B cell (primary cell): ENCODE results near the gene MMP24. TPM values are rescaled to one million over a fixed set of nuclear protein-coding genes. Genes with fewer than 3 reads are reported as not detected.

ENCODE experiments used
- ATAC-seq: fragments of 200-7000 bp; cut with Tn5 transposase; one replicate; pipeline ENCODE4 v1.10.0; 2021; ENCODE audit warnings: low read depth, mild to moderate bottlenecking, moderate number of reproducible peaks, moderate library complexity
- CTCF ChIA-PET: fragments of 350-600 bp; sonication (Branson Sonifier 250); formaldehyde crosslinking; loops from one replicate; lab custom pipeline; 2021; ENCODE audit warnings: antibody characterized with exemption, inconsistent platforms; lab: Charles Lee
- POLR2A ChIA-PET: fragments of 350-600 bp; sonication (Branson Sonifier 250); formaldehyde crosslinking; loops from one replicate; lab custom pipeline; 2021; ENCODE audit warnings: antibody characterized with exemption; lab: Charles Lee
- DNase-seq: peaks from one replicate; pipeline ENCODE4 v3.0.0; 2013
- H2AFZ ChIP-seq: 2 replicates; pipeline ENCODE4 v1.6.1; 2012; ENCODE audit warnings: mild to moderate bottlenecking, low read depth, low read length; ENCODE audit not compliant: insufficient read depth, poor library complexity, severe bottlenecking
- H3K27ac ChIP-seq, 2 donors: 1 replicate in 1 of 2; 2 replicates in 1 of 2; pipeline ENCODE4 v1.5.1; 2012 to 2013; ENCODE audit warnings: low read length in 2 of 2, mild to moderate bottlenecking in 2 of 2, moderate library complexity in 1 of 2
- H3K27me3 ChIP-seq, 4 experiments: fragments of 200-600 bp in 1 of 4; sonication (generic) in 1 of 4; replicated peaks in 1 of 4; 1 replicate in 2 of 4; 2 replicates in 2 of 4; pipeline versions ENCODE4 v1.6.1 to v1.7.0; 2013 to 2016; ENCODE audit warnings: low read length in 3 of 4, mild to moderate bottlenecking in 2 of 4, mixed read lengths in 1 of 4, moderate library complexity in 1 of 4; ENCODE audit not compliant: insufficient read depth in 4 of 4, control insufficient read depth in 3 of 4; ENCODE audit errors: control extremely low read depth in 1 of 4
- H3K36me3 ChIP-seq, 2 experiments: replicated peaks in 1 of 2; 1 replicate in 1 of 2; 2 replicates in 1 of 2; pipeline versions ENCODE4 v1.6.1 to v1.7.1; 2013; ENCODE audit warnings: low read length in 1 of 2; ENCODE audit not compliant: insufficient read depth in 2 of 2, control insufficient read depth in 1 of 2; ENCODE audit errors: control extremely low read depth in 1 of 2, extremely low read depth in 1 of 2
- H3K4me1 ChIP-seq, 2 donors: fragments of 200-600 bp in 1 of 2; sonication (generic) in 1 of 2; 1 replicate in 1 of 2; 2 replicates in 1 of 2; pipeline versions ENCODE4 v1.5.1 to v1.6.1; 2013 to 2017; ENCODE audit warnings: low read length in 2 of 2; ENCODE audit not compliant: control insufficient read depth in 2 of 2, insufficient read depth in 2 of 2
- H3K4me2 ChIP-seq: replicated peaks from 2 replicates; pipeline ENCODE3; 2012; ENCODE audit warnings: mild to moderate bottlenecking, low read depth, low read length; ENCODE audit not compliant: poor library complexity, severe bottlenecking
- H3K4me3 ChIP-seq, 5 experiments: fragments of 200-600 bp in 1 of 5; sonication (generic) in 1 of 5; 1 replicate in 3 of 5; 2 replicates in 2 of 5; pipeline versions ENCODE4 v1.5.1 to v1.7.0; 2011 to 2016; ENCODE audit warnings: low read length in 4 of 5, mild to moderate bottlenecking in 4 of 5, low read depth in 2 of 5, control low read depth in 1 of 5, moderate library complexity in 1 of 5; ENCODE audit not compliant: insufficient read depth in 1 of 5; ENCODE audit errors: control extremely low read depth in 1 of 5, extremely low read depth in 1 of 5
- H3K79me2 ChIP-seq: fragments of 200-600 bp; sonication (generic); one replicate; pipeline ENCODE4 v1.6.0; 2016; ENCODE audit warnings: low read length; ENCODE audit not compliant: control insufficient read depth, insufficient read depth
- H3K9ac ChIP-seq: fragments of 200-600 bp; sonication (generic); 2 replicates; pipeline ENCODE4 v1.6.1; 2017; ENCODE audit warnings: mild to moderate bottlenecking, low read length, moderate library complexity
- H3K9me3 ChIP-seq, 3 donors: one replicate each; pipeline versions ENCODE4 v1.6.1 to v1.7.1; 2013; ENCODE audit warnings: low read length in 2 of 3; ENCODE audit not compliant: control insufficient read depth in 2 of 3, insufficient read depth in 1 of 3; ENCODE audit errors: control extremely low read depth in 1 of 3
- H4K20me1 ChIP-seq: 2 replicates; pipeline ENCODE4 v1.6.0; 2012; ENCODE audit warnings: mild to moderate bottlenecking, low read length; ENCODE audit not compliant: insufficient read depth, control insufficient read depth, poor library complexity, severe bottlenecking
- H3K27ac Mint-ChIP-seq: one replicate; pipeline ENCODE4 v1.8.0; 2021; ENCODE audit warnings: mixed read lengths
- H3K27me3 Mint-ChIP-seq: one replicate; pipeline ENCODE4 v1.8.0; 2021; ENCODE audit warnings: mixed read lengths
- H3K4me1 Mint-ChIP-seq: one replicate; pipeline ENCODE4 v1.8.0; 2021; ENCODE audit warnings: mixed read lengths
- H3K4me3 Mint-ChIP-seq: one replicate; pipeline ENCODE4 v1.8.0; 2021; ENCODE audit warnings: mixed read lengths
- H3K9me3 Mint-ChIP-seq: one replicate; pipeline ENCODE4 v1.8.0; 2022; ENCODE audit warnings: mixed read lengths; ENCODE audit not compliant: insufficient read depth
- CTCF ChIP-seq: fragments of 200-600 bp; IDR thresholded peaks from one replicate; pipeline ENCODE4 v1.8.0; 2022; ENCODE audit warnings: antibody characterized with exemption, mild to moderate bottlenecking
- EZH2 ChIP-seq: IDR thresholded peaks from 2 replicates; pipeline ENCODE4 v1.6.1; 2012; ENCODE audit warnings: borderline replicate concordance, low read depth, mild to moderate bottlenecking, moderate library complexity, low read length; ENCODE audit not compliant: insufficient read depth, poor library complexity, severe bottlenecking
- WGBS: methylation state at CpG from one replicate; pipeline ENCODE4 v1.1.5; 2013; ENCODE audit warnings: missing lambda C conversion rate; ENCODE audit not compliant: insufficient coverage; 5-methylcytosine and 5-hydroxymethylcytosine counted together
- intact Hi-C: fragments of 100-400 bp; cut with micrococcal nuclease; formaldehyde crosslinking; loops from one replicate; pipeline ENCODE4 v1.10.0; 2022
- polyA plus RNA-seq: library from polyadenylated mRNA; depleted of rRNA; stranded (reverse); fragments of >200 nt; gene quantifications from 2 replicates; pipeline ENCODE4 v1.2.3, GENCODE V29; 2012
- total RNA-seq, 2 donors: library from RNA; stranded (reverse); fragments of 120-200 nt in 1 of 2; gene quantifications; 1 replicate in 1 of 2; 2 replicates in 1 of 2; pipeline versions ENCODE4 v1.2.3 to v1.2.4, GENCODE V29; 2013 to 2022

MMP24 gene
- total and polyA plus RNA-seq, 2 donors (not counting 1 experiment from before 2014, with no cell fraction given), result not detected

GRCh38 chr20:35292504-35293285 lies 66.2 kb downstream of the MMP24 start:
- no peak overlapping the region for H3K27ac Mint-ChIP-seq

More at GRCh38 chr20:35292504-35293285, 66.2 kb downstream of the MMP24 start:
- H3K9ac ChIP-seq, result no peak overlapping the region
- H3K4me3 ChIP-seq, result no peak overlapping the region
- H3K27me3 ChIP-seq, result peaks cover 0 to 12% (median 3%) of the 10 kb centered on the region in 4 experiments
- H3K27ac ChIP-seq, result no peak overlapping the region
- H4K20me1 ChIP-seq, result no peaks in the 10 kb centered on the region
- DNase-seq, result no peak
- no peak for ATAC-seq
- no peak overlapping the region for H3K4me3 Mint-ChIP-seq
- no peaks in the 10 kb centered on the region for H3K36me3 ChIP-seq
- H2AFZ ChIP-seq, result no peak overlapping the region
- TF ChIP-seq EZH2, result no peak
- no peak for TF ChIP-seq CTCF
- WGBS, result 94% methylated on average over 21 of the region's 23 CpGs
- intact Hi-C loops, result no loop called here
- H3K4me2 ChIP-seq, result no peak overlapping the region
- no peaks in the 10 kb centered on the region for H3K9me3 Mint-ChIP-seq
- POLR2A ChIA-PET, result no interaction called here
- H3K4me1 ChIP-seq, result no peaks in the 10 kb centered on the region
- peaks cover 24% of the 10 kb centered on the region for H3K27me3 Mint-ChIP-seq
- no peaks in the 10 kb centered on the region for H3K9me3 ChIP-seq
- no peaks in the 10 kb centered on the region for H3K4me1 Mint-ChIP-seq
- H3K79me2 ChIP-seq, result no peaks in the 10 kb centered on the region
- CTCF ChIA-PET, result interaction anchor here (2.5 kb wide), 1 partner anchor 11 kb away, joined by 6 read pairs; no protein-coding TSS in a partner anchor
